ENCODE data around the gene SLC30A3. TPM values are rescaled to one million over a fixed set of nuclear protein-coding genes. Genes with fewer than 3 reads are reported as not detected.

Gene SLC30A3
- total RNA-seq, 6 experiments from 2014 or later: not detected

DNA sequence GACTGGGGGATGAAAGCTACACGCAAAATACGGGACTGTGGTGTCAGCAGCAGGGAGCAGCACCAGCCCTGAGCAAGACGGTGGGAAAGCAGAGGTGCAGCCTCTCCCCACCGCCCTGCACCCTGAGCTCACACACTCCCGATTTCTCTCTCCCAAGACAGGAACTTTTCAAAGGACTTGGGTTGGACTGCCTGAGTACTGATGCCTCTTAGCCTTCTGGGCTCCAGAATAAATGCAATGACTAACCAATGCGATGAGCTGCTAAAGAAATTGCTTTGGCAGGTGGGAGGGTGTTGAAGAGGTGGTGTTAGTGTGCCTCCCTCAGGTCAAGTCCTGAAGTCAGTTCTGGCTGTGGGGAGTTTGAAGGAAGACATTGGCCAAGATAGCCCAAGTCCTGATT lies 29.0 kb upstream of the SLC30A3 start:
- Mint-ChIP-seq H3K9me3 (no peaks in the 10 kb centered on the region), H3K36me3 (ENCODE audit: low read depth) (no peaks in the 10 kb centered on the region), H3K27ac (no peak overlapping the region), H3K4me3 (no peak overlapping the region), H3K4me1 (ENCODE audit: low read depth) (peaks cover 26% of the 10 kb centered on the region), H3K27me3 (ENCODE audit: insufficient read depth) (peaks cover 41% of the 10 kb centered on the region)
- TF ChIP-seq, protein P1, sequence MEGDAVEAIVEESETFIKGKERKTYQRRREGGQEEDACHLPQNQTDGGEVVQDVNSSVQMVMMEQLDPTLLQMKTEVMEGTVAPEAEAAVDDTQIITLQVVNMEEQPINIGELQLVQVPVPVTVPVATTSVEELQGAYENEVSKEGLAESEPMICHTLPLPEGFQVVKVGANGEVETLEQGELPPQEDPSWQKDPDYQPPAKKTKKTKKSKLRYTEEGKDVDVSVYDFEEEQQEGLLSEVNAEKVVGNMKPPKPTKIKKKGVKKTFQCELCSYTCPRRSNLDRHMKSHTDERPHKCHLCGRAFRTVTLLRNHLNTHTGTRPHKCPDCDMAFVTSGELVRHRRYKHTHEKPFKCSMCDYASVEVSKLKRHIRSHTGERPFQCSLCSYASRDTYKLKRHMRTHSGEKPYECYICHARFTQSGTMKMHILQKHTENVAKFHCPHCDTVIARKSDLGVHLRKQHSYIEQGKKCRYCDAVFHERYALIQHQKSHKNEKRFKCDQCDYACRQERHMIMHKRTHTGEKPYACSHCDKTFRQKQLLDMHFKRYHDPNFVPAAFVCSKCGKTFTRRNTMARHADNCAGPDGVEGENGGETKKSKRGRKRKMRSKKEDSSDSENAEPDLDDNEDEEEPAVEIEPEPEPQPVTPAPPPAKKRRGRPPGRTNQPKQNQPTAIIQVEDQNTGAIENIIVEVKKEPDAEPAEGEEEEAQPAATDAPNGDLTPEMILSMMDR (IDR thresholded peaks at IDR 0.05): no peak
- DNase-seq: no peak

DNA sequence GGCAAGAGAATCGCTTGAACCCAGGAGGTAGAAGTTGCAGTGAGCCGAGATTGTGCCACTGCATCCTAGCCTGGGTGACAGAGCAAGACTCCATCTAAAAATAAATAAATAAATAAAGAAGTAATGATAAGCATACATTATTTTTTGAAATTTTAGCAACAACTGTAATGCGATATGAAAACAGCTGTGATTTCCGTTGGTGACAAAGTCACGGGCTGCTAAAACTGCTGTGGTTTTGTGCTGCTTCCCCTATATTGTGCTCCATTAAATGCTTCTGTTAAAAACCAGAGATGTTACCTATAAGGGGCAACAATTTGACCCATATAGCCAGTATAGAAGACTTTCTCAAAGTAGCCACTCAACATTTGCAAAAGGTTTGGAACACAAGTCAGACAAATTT lies 27.7 kb upstream of the SLC30A3 start:
- Mint-ChIP-seq H3K9me3 (no peaks in the 10 kb centered on the region), H3K27ac (no peak overlapping the region), H3K36me3 (ENCODE audit: low read depth) (no peaks in the 10 kb centered on the region), H3K4me3 (no peak overlapping the region), H3K4me1 (ENCODE audit: low read depth) (peaks cover 26% of the 10 kb centered on the region), H3K27me3 (ENCODE audit: insufficient read depth) (peaks cover 41% of the 10 kb centered on the region)
- TF ChIP-seq, protein P1 (IDR thresholded peaks at IDR 0.05): no peak
- no peak for DNase-seq

DNA sequence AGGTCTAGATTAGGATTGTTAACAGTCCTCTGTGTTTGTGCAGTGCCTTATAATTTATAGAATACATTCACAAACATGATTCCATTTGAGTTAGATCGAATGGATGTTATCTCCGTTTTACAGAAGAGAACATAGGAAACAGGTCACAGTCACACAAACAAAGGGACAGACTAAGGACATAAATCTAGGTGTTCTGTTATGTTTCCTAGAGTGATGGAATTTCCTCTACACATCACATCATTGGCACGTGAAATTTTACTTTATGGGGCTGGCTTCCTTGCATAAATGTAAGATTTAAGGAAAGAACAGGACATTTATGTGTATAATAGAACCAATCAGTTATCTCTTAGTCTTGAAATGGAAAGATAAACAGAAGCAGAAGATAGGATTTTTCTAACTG lies 25.8 kb upstream of the SLC30A3 start:
- TF ChIP-seq, protein P1 (IDR thresholded peaks at IDR 0.05): no peak
- H3K36me3 Mint-ChIP-seq (ENCODE audit: low read depth): no peaks in the 10 kb centered on the region
- H3K4me3 Mint-ChIP-seq: no peak overlapping the region
- H3K9me3 Mint-ChIP-seq: no peaks in the 10 kb centered on the region
- peaks cover 51% of the 10 kb centered on the region for H3K27me3 Mint-ChIP-seq (ENCODE audit: insufficient read depth)
- H3K4me1 Mint-ChIP-seq (ENCODE audit: low read depth): peaks cover 19% of the 10 kb centered on the region
- no peak for DNase-seq
- no peak overlapping the region for H3K27ac Mint-ChIP-seq

DNA sequence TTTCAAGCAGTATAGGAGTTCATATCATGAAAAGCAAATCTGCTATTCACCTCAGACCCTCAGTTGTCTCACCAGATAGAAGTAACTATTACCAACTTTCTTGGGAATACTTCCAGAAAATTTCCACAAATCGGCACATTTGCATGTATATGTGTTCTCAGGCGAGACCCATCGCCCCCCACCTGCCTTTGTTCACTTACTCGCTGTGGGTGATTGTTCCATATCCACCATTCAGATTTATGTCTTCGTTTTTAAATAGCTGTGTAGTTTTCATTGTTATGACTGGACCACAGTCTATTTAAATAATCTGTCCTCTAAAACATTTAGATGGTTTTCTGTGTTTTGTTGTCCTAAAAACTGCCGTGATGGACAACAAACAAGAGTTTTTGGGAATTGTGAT lies 22.6 kb upstream of the SLC30A3 start:
- Mint-ChIP-seq H3K9me3 (no peaks in the 10 kb centered on the region), H3K4me1 (ENCODE audit: low read depth) (peaks cover 36% of the 10 kb centered on the region), H3K36me3 (ENCODE audit: low read depth) (no peaks in the 10 kb centered on the region), H3K4me3 (no peak overlapping the region), H3K27me3 (ENCODE audit: insufficient read depth) (peaks cover 48% of the 10 kb centered on the region), H3K27ac (no peak overlapping the region)
- TF ChIP-seq, protein P1 (IDR thresholded peaks at IDR 0.05): no peak
- no peak for DNase-seq

DNA sequence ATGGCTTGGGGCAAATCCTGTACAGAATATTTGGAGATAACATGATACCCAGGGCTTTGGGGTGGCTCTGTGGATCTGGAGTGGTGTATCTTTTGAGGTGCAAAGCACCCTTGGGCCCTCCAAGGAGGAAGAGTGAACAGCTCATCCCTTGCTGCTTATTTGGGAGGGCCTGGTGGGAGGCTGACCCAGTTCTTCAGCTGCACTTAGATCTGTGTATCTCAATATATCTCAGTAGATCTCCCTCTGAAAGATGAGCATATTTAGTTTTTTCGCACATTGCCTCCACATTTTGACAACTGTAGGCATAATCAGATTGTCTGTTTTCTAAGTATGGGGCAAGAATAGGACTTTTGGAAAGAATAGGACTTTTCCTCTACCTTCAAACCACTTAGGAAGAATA lies 22.1 kb upstream of the SLC30A3 start:
- H3K27ac Mint-ChIP-seq: no peak overlapping the region
- peaks cover 48% of the 10 kb centered on the region for H3K27me3 Mint-ChIP-seq (ENCODE audit: insufficient read depth)
- no peak for DNase-seq
- H3K36me3 Mint-ChIP-seq (ENCODE audit: low read depth): no peaks in the 10 kb centered on the region
- no peak overlapping the region for H3K4me3 Mint-ChIP-seq
- TF ChIP-seq, protein P1 (IDR thresholded peaks at IDR 0.05): no peak
- no peaks in the 10 kb centered on the region for H3K9me3 Mint-ChIP-seq
- peaks cover 40% of the 10 kb centered on the region for H3K4me1 Mint-ChIP-seq (ENCODE audit: low read depth)

DNA sequence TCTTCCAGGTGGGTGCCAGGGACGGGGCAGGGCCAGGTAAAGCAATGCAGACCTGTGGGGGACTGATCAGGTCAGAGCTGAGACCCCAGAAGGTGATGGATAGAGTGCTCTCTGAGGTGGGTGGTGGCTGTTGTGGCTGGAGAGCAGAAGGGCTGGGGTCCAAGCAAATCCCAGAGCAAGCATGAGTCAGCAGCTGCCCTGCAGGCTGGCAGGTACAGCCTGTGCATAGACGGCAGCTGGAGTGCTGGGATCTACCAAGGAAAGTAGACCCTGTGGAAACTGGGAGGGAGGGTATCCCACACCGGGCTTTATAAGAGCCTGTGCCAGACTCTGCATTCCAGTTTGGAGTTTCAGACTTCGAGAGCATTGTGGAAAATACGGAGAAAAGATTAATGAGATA lies 20.0 kb upstream of the SLC30A3 start:
- peaks cover 43% of the 10 kb centered on the region for H3K4me1 Mint-ChIP-seq (ENCODE audit: low read depth)
- TF ChIP-seq, protein P1 (IDR thresholded peaks at IDR 0.05): no peak
- peaks cover 37% of the 10 kb centered on the region for H3K27me3 Mint-ChIP-seq (ENCODE audit: insufficient read depth)
- H3K36me3 Mint-ChIP-seq (ENCODE audit: low read depth): no peaks in the 10 kb centered on the region
- H3K4me3 Mint-ChIP-seq: no peak overlapping the region
- no peak overlapping the region for H3K27ac Mint-ChIP-seq
- no peak for DNase-seq
- H3K9me3 Mint-ChIP-seq: no peaks in the 10 kb centered on the region

All from HFFc6 (cell line).